Measurements from ENCODE around the gene NIN. TPM values are rescaled to one million over a fixed set of nuclear protein-coding genes. Genes with fewer than 3 reads are reported as not detected.

Gene NIN
- total and polyA plus RNA-seq, 2 of the 4 experiments (the other 2 are of a cell fraction), result 15.2 to 98.4 TPM

DNA sequence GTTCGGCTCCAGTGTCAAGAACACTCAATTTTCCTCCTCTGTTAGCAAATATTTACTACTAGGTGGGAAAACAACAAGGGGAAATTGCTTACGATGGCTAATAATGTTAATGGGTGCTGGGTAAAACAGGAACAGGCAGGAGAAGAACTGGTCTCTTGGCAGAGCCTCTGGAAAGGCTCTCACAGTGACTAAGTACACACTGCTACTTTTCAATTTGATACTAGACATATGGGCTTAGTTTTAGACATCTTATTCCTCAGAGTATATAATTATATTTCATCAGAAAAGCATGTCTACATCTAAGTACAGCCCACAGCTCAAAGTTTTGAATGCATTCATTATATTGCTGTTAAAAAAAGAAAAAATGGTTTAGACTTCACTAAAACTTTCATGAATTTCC, 97.5 kb downstream of the NIN start:
- no CpG with 5 or more reads among the region's 2 CpGs for WGBS, 2 experiments (ENCODE audit: extremely low coverage in 2 of 2, insufficient read length in 1 of 2)
- dilution Hi-C loops (cut with HindIII; ENCODE audit: low sequenced_read_pairs, unreplicated experiment), result no loop called here

More for the DNA sequence above, 97.5 kb downstream of the NIN start:
- no peak for DNase-seq
- BruUV-seq (replicated peaks), result no TSS peak
- no peaks in the 10 kb centered on the region for H4K20me1 ChIP-seq (ENCODE audit: insufficient read depth, low read length)
- H3K27me3 ChIP-seq (ENCODE audit: control insufficient read depth, insufficient read depth, low read length), result no peaks in the 10 kb centered on the region
- no peaks in the 10 kb centered on the region for H3K9me3 ChIP-seq (ENCODE audit: control insufficient read depth, insufficient read depth, low read length)
- H3K14ac ChIP-seq (replicated peaks; ENCODE audit: low read depth, low read length), result no peak overlapping the region
- H3K4me1 ChIP-seq (ENCODE audit: control insufficient read depth, insufficient read depth, low read length), result no peaks in the 10 kb centered on the region
- peaks cover 3% of the 10 kb centered on the region in 2 experiments; a peak in 2 of 4 replicates for H3K79me1 ChIP-seq (ENCODE audit: low read depth in 1 of 2, low read length in 2 of 2)
- in situ Hi-C loops (cut with MboI; ENCODE audit: low sequenced_read_pairs) (no loop called here), intact Hi-C loops (cut with micrococcal nuclease) (no loop called here)
- ChIA-PET CTCF (interaction anchor here (0.7 kb wide), 2 partner anchors 18 to 164 kb away, joined by 3 to 5 read pairs; no protein-coding TSS in a partner anchor), POLR2A (ENCODE audit: unreplicated experiment) (interaction anchor here (0.6 kb wide), 2 partner anchors 77 to 211 kb away, joined by 3 to 4 read pairs; partner anchors contain the start of gene PYGL)
- H2BK120ac ChIP-seq (ENCODE audit: low read depth, low read length), result no peak overlapping the region
- H3K9ac ChIP-seq (ENCODE audit: low read depth, low read length), result no peak overlapping the region
- no peak overlapping the region for H2AFZ ChIP-seq (replicated peaks; ENCODE audit: low read length, poor library complexity)
- H2BK5ac ChIP-seq (ENCODE audit: low read depth, low read length, poor library complexity, severe bottlenecking), result no peak overlapping the region
- H3K18ac ChIP-seq (ENCODE audit: low read depth, low read length), result no peak overlapping the region
- TF ChIP-seq BHLHE40 (IDR thresholded peaks at IDR 0.05; ENCODE audit: low read depth, low read length), result no peak
- TF ChIP-seq RAD21 (IDR thresholded peaks at IDR 0.05; ENCODE audit: low read length), result no peak
- no peak overlapping the region for H2BK15ac ChIP-seq (ENCODE audit: low read depth, low read length)
- no peak overlapping the region for H3K23ac ChIP-seq (ENCODE audit: low read depth, low read length)
- H3K56ac ChIP-seq (ENCODE audit: extremely low read depth, insufficient read depth, low read length), result no peak overlapping the region
- H3K4me2 ChIP-seq (ENCODE audit: low read depth, low read length), result no peak overlapping the region
- no peak overlapping the region for H2AK9ac ChIP-seq (replicated peaks; ENCODE audit: low read depth, low read length, poor library complexity)
- peaks cover 2% of the 10 kb centered on the region; the same call in 1 of the 2 replicates for H3K9me1 ChIP-seq (ENCODE audit: insufficient read depth, low read length)
- ATAC-seq (ENCODE audit: low read depth), result no peak
- peaks cover 34% of the 10 kb centered on the region for H3K36me3 ChIP-seq (ENCODE audit: control insufficient read depth, insufficient read depth, low read length)
- no peak overlapping the region for H3K27ac ChIP-seq (ENCODE audit: insufficient read depth, low read length)
- no peak overlapping the region for H2AK5ac ChIP-seq (ENCODE audit: low read depth, low read length)
- H4K91ac ChIP-seq (ENCODE audit: insufficient read depth, low read depth, low read length), result no peak overlapping the region
- no peak overlapping the region for H3K4ac ChIP-seq (ENCODE audit: low read depth, low read length)
- no peak overlapping the region for H2BK20ac ChIP-seq (ENCODE audit: low read depth, low read length)
- H3K4me3 ChIP-seq (ENCODE audit: insufficient read depth, low read depth, low read length), result no peak overlapping the region
- no peak overlapping the region for H4K8ac ChIP-seq (ENCODE audit: low read depth in 2 of 2, low read length in 2 of 2)
- H4K5ac ChIP-seq (ENCODE audit: low read depth, low read length), result no peak overlapping the region
